DOHH2 (cell line): ENCODE data around the gene KRT5.

Source experiments
- EZH2phosphoT487 ChIP-seq: fragments of 200-600 bp; sonication (generic); IDR thresholded peaks from 2 replicates; pipeline ENCODE4 v1.6.1; 2017; ENCODE audit warnings: borderline replicate concordance, mild to moderate bottlenecking, antibody characterized with exemption, low read length, moderate library complexity, mixed read lengths
- TF ChIP-seq, protein P1 (sequence below): fragments of 200-600 bp; sonication (generic); IDR thresholded peaks from one replicate; pipeline ENCODE4 v1.5.1; 2014; ENCODE audit warnings: antibody characterized with exemption, mild to moderate bottlenecking, low read depth, low read length; ENCODE audit not compliant: poor library complexity, severe bottlenecking

GRCh38 chr12:52524241-52524897, 4.2 kb upstream of the KRT5 start:
- TF ChIP-seq, protein P1, sequence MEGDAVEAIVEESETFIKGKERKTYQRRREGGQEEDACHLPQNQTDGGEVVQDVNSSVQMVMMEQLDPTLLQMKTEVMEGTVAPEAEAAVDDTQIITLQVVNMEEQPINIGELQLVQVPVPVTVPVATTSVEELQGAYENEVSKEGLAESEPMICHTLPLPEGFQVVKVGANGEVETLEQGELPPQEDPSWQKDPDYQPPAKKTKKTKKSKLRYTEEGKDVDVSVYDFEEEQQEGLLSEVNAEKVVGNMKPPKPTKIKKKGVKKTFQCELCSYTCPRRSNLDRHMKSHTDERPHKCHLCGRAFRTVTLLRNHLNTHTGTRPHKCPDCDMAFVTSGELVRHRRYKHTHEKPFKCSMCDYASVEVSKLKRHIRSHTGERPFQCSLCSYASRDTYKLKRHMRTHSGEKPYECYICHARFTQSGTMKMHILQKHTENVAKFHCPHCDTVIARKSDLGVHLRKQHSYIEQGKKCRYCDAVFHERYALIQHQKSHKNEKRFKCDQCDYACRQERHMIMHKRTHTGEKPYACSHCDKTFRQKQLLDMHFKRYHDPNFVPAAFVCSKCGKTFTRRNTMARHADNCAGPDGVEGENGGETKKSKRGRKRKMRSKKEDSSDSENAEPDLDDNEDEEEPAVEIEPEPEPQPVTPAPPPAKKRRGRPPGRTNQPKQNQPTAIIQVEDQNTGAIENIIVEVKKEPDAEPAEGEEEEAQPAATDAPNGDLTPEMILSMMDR = no peak
- no peak for TF ChIP-seq EZH2phosphoT487
